ENCODE data around the gene SERPINB4. TPM values are rescaled to one million over a fixed set of nuclear protein-coding genes. Genes with fewer than 3 reads are reported as not detected.

SERPINB4 gene
- total and polyA plus RNA-seq, 2 of the 13 experiments (the other 11 are each of a cell fraction or from before 2014, with no cell fraction given) = not detected

DNA sequence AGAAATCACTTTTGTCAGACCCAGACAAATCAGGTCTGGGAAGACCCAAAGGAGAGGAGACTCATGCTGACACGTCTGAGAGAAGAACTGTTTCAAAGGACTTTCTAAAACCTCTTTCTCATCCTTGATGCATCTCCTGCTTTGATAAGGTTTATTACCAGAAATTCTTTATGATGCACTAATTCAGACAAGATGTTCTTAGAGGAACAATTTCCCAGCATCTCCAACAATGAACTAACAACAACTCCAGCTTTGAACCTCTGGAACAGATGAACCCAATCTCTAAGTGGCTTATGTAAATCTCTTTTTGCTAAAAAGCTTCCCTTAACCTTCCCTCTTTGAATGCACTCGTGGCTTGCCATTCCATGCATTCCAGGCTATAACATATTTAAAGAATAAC is 42.8 kb upstream of the SERPINB4 start:
- Histone ChIP-seq H3K4me3 (replicated peaks in 1 of 3; ENCODE audit: insufficient read depth in 1 of 3, low read depth in 2 of 3, low read length in 3 of 3) (no peak overlapping the region), H3K79me2 (ENCODE audit: insufficient read depth, low read length) (no peaks in the 10 kb centered on the region), H3K4me2 (ENCODE audit: low read depth, low read length) (no peak overlapping the region), H3K9ac (ENCODE audit: insufficient read depth, low read depth, low read length) (no peak overlapping the region), H3K27ac (ENCODE audit: extremely low read length, insufficient read depth, low read length) (no peak overlapping the region), H3K9me3 (ENCODE audit: low read length) (no peaks in the 10 kb centered on the region), H4K20me1 (ENCODE audit: insufficient read depth, low read length) (no peaks in the 10 kb centered on the region), H3K27me3 (ENCODE audit: control insufficient read depth in 1 of 2, insufficient read depth in 2 of 2, low read length in 2 of 2) (no peaks in the 10 kb centered on the region), H3K4me1 (ENCODE audit: insufficient read depth, low read length) (peaks cover 12% of the 10 kb centered on the region), H3K36me3 (replicated peaks in 1 of 2; ENCODE audit: control insufficient read depth in 1 of 2, insufficient read depth in 2 of 2, low read length in 2 of 2) (no peaks in the 10 kb centered on the region), H2AFZ (ENCODE audit: low read length) (no peak overlapping the region)
- TF ChIP-seq TEAD2 (CRISPR knock-in tag; IDR thresholded peaks at IDR 0.05) = no peak
- TF ChIP-seq, protein P1, sequence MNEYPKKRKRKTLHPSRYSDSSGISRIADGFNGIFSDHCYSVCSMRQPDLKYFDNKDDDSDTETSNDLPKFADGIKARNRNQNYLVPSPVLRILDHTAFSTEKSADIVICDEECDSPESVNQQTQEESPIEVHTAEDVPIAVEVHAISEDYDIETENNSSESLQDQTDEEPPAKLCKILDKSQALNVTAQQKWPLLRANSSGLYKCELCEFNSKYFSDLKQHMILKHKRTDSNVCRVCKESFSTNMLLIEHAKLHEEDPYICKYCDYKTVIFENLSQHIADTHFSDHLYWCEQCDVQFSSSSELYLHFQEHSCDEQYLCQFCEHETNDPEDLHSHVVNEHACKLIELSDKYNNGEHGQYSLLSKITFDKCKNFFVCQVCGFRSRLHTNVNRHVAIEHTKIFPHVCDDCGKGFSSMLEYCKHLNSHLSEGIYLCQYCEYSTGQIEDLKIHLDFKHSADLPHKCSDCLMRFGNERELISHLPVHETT (CRISPR knock-in tag; conservative IDR thresholded peaks at IDR 0.05) = no peak
- TF ChIP-seq ZNF547 (CRISPR knock-in tag; IDR thresholded peaks at IDR 0.05) = no peak
- no peak for TF ChIP-seq AHDC1 (CRISPR knock-in tag; IDR thresholded peaks at IDR 0.05; ENCODE audit: borderline replicate concordance)
- no peak for TF ChIP-seq SIN3A (IDR thresholded peaks at IDR 0.05; ENCODE audit: borderline replicate concordance, low read depth, low read length)
- TF ChIP-seq ZKSCAN1 (IDR thresholded peaks at IDR 0.05; ENCODE audit: low read length) = no peak
- TF ChIP-seq ISL2 (CRISPR knock-in tag; IDR thresholded peaks at IDR 0.05) = no peak
- TF ChIP-seq KDM2A (CRISPR knock-in tag; IDR thresholded peaks at IDR 0.05; ENCODE audit: borderline replicate concordance, low read depth) = no peak
- no peak for TF ChIP-seq STAG1 (CRISPR knock-in tag; IDR thresholded peaks at IDR 0.05)
- no peak for TF ChIP-seq MTA3 (CRISPR knock-in tag; IDR thresholded peaks at IDR 0.05)
- no peak for TF ChIP-seq NR2F6 (IDR thresholded peaks at IDR 0.05)
- no peak for TF ChIP-seq NR2F6 (CRISPR knock-in tag; IDR thresholded peaks at IDR 0.05)
- TF ChIP-seq ZNF800 (CRISPR knock-in tag; IDR thresholded peaks at IDR 0.05) = no peak
- no peak for TF ChIP-seq ETV5 (CRISPR knock-in tag; IDR thresholded peaks at IDR 0.05; ENCODE audit: borderline replicate concordance)
- TF ChIP-seq ZNF329 (CRISPR knock-in tag; IDR thresholded peaks at IDR 0.05; ENCODE audit: low read depth) = no peak
- no peak for TF ChIP-seq ZFP62 (CRISPR knock-in tag; IDR thresholded peaks at IDR 0.05)
- TF ChIP-seq ZNF563 (CRISPR knock-in tag; IDR thresholded peaks at IDR 0.05) = no peak
- no peak for TF ChIP-seq CCDC6 (CRISPR knock-in tag; IDR thresholded peaks at IDR 0.05)
- no peak for TF ChIP-seq GATAD1 (CRISPR knock-in tag; IDR thresholded peaks at IDR 0.05)
- no peak for TF ChIP-seq ZNF17 (CRISPR knock-in tag; IDR thresholded peaks at IDR 0.05)
- no peak for TF ChIP-seq JDP2 (CRISPR knock-in tag; IDR thresholded peaks at IDR 0.05; ENCODE audit: borderline replicate concordance)
- intact Hi-C loops (cut with micrococcal nuclease; ENCODE audit: unreplicated experiment) = no loop called here
- ChIA-PET POLR2A (no interaction called here), CTCF (ENCODE audit: low intra/inter-chr PET ratio, low total read pairs) (no interaction called here)
- DNase-seq (ENCODE audit: low spot score) = no peak
- in situ Hi-C loops (cut with HindIII; ENCODE audit: extremely low pct_ligation_motif_present, low pct_unique_long_range_greater_than_20kb) = no loop called here
- no TSS peak for BruUV-seq (replicated peaks)
- FAIRE-seq = no peak
- ATAC-seq = no peak
- 26% methylated on average over 2 of the region's 2 CpGs for WGBS (ENCODE audit: low lambda C conversion rate)

All from HepG2 (cell line).